Body of pancreas (tissue), 4 donors: ENCODE data around the gene TMEM164. TPM values are rescaled to one million over a fixed set of nuclear protein-coding genes. Genes with fewer than 3 reads are reported as not detected.
A peak's percentile ranks its signal among the peaks of the same experiment; 100 is the strongest.

Source experiments
- ATAC-seq: fragments of 150-250 bp; one replicate; pipeline ENCODE4 v1.9.1; 2016
- DNase-seq, 4 donors: peaks; one replicate each; pipeline ENCODE4 v3.0.0-alpha.2; 2019
- H3K27ac ChIP-seq, 4 donors: fragments of 200-600 bp; sonication (generic); 1 replicate in 3 of 4; 2 replicates in 1 of 4; pipeline versions ENCODE4 v1.5.1 to v1.6.1; 2016 to 2019; ENCODE audit warnings: mild to moderate bottlenecking in 1 of 4, mixed read lengths in 1 of 4, moderate library complexity in 1 of 4
- H3K27me3 ChIP-seq, 2 donors: fragments of 200-600 bp; sonication (generic); one replicate each; pipeline ENCODE4 v1.6.0; 2016; ENCODE audit warnings: mild to moderate bottlenecking in 1 of 2
- H3K36me3 ChIP-seq, 2 donors: fragments of 200-600 bp; sonication (generic); replicated peaks in 1 of 2; 2 replicates each; pipeline ENCODE4 v1.5.1; 2016; ENCODE audit warnings: low read depth in 2 of 2; ENCODE audit not compliant: insufficient read depth in 1 of 2
- H3K4me1 ChIP-seq: fragments of 200-600 bp; sonication (generic); one replicate; pipeline ENCODE4 v1.6.0; 2016
- H3K4me3 ChIP-seq, 2 donors: fragments of 200-600 bp; sonication (generic); 1 replicate in 1 of 2; 2 replicates in 1 of 2; pipeline ENCODE4 v1.5.1; 2016 to 2019
- H3K9me3 ChIP-seq, 3 donors: fragments of 200-600 bp; sonication (generic); 1 replicate in 2 of 3; 2 replicates in 1 of 3; pipeline ENCODE4 v1.5.1; 2016
- POLR2A ChIP-seq, 3 donors: fragments of 450-650 bp; IDR thresholded peaks; one replicate each; pipeline ENCODE4 v1.6.1; 2016; ENCODE audit warnings: antibody characterized with exemption in 3 of 3, mild to moderate bottlenecking in 2 of 3
- WGBS, 2 donors: methylation state at CpG; one replicate each; pipeline ENCODE4 v1.1.5; 2017; 5-methylcytosine and 5-hydroxymethylcytosine counted together
- intact Hi-C: fragments of 100-400 bp; cut with DNase I; formaldehyde crosslinking; loops from one replicate; pipeline ENCODE4 v1.15.1; 2023
- total RNA-seq, 2 donors: library from RNA; depleted of rRNA; stranded (reverse); fragments of >200 nt; gene quantifications; one replicate each; pipeline ENCODE4 v1.1.0, GENCODE V29; 2016
- TF ChIP-seq, protein P1 (sequence below), 7 experiments: fragments of 450-650 bp in 4 of 7; fragments of 200-600 bp in 3 of 7; sonication (generic) in 3 of 7; IDR thresholded peaks; one replicate each; pipeline ENCODE4 v1.5.1; 2016 to 2019; ENCODE audit warnings: antibody characterized with exemption in 7 of 7

The TMEM164 gene
- total RNA-seq, 2 donors from 2014 or later: 16.1 to 334 TPM

DNA sequence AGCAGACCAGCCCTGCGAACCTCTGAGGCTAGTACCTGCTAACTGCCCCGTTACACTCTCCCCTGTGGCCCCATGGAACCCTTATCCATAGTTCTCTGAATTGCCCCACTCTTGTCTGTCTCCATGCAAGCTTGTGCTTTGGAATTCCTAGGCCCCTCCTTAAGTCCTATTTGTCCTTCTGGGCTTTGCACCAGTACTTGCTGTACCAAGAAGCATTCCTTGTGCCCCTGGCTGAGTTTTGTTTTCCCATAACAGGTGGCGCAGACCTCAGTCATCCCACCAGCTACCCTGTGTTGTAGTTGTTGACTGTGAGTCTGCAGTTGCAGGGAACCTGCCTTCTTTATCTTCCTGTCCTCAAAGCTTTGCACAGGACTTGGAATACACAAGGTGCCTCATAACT is 167.1 kb downstream of the TMEM164 start:
- TF ChIP-seq, protein P1, sequence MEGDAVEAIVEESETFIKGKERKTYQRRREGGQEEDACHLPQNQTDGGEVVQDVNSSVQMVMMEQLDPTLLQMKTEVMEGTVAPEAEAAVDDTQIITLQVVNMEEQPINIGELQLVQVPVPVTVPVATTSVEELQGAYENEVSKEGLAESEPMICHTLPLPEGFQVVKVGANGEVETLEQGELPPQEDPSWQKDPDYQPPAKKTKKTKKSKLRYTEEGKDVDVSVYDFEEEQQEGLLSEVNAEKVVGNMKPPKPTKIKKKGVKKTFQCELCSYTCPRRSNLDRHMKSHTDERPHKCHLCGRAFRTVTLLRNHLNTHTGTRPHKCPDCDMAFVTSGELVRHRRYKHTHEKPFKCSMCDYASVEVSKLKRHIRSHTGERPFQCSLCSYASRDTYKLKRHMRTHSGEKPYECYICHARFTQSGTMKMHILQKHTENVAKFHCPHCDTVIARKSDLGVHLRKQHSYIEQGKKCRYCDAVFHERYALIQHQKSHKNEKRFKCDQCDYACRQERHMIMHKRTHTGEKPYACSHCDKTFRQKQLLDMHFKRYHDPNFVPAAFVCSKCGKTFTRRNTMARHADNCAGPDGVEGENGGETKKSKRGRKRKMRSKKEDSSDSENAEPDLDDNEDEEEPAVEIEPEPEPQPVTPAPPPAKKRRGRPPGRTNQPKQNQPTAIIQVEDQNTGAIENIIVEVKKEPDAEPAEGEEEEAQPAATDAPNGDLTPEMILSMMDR (IDR thresholded peaks at IDR 0.05): no peak
- TF ChIP-seq POLR2A (IDR thresholded peaks at IDR 0.05): no peak
- WGBS, 2 donors: 94 to 100% methylated on average over 2 to 3 of the region's 3 CpGs
- Histone ChIP-seq H3K27me3 (no peaks in the 10 kb centered on the region), H3K4me1 (peaks cover 4% of the 10 kb centered on the region), H3K9me3 (no peaks in the 10 kb centered on the region), H3K36me3 (no peaks in the 10 kb centered on the region), H3K27ac (no peak overlapping the region), H3K4me3 (no peak overlapping the region)
- no peak for DNase-seq
- intact Hi-C loops: no loop called here
- no peak for ATAC-seq

DNA sequence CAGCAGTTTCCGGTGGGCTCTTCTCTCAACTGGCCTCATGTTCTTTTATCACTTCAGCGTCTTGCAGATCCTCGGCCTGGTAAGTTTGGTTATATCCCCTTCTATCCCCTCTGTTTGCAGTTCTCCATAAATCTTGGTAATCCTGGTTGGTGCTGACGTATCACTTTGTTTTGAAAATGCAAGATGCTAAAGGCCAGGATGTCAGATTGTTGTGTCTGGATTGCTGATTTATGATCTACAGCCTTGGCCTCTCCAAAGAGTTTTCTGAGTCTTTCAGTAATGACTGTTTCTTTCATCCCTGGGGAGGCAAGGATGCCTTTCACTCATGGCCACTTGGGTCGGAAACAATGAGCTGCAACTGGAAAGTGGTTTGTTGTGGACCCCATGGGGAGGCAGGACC is 168.5 kb downstream of the TMEM164 start:
- 86 to 94% methylated on average over 4 to 5 of the region's 5 CpGs for WGBS, 2 donors
- DNase-seq (no peak), ATAC-seq (no peak)
- TF ChIP-seq POLR2A (IDR thresholded peaks at IDR 0.05): no peak
- TF ChIP-seq, protein P1 (IDR thresholded peaks at IDR 0.05): no peak
- no peaks in the 10 kb centered on the region for H3K27me3 ChIP-seq
- intact Hi-C loops: no loop called here
- peaks cover 4% of the 10 kb centered on the region for H3K4me1 ChIP-seq
- no peaks in the 10 kb centered on the region for H3K36me3 ChIP-seq
- H3K27ac ChIP-seq: no peak overlapping the region
- H3K4me3 ChIP-seq: no peak overlapping the region
- H3K9me3 ChIP-seq: no peaks in the 10 kb centered on the region

DNA sequence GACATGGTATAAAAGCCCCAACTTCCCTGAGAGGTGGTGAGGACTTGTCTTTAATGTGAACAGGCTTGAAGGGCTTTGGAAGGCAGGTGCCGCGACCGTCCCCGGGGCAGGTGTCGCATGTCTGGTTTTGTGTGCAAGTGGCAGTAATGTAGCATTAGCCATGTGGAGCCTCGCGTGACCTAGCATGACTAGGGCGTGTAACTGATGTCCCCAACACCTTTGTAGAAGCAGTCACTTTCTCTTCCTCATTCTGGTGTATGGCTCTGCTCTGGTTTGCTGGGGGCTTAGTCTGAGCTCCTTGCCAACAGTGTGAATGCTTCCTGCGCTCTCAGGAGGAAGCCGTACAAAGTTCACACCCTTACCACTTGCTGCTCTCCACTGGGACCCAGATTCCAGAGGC is 169.3 kb downstream of the TMEM164 start:
- ATAC-seq: no peak
- TF ChIP-seq POLR2A (IDR thresholded peaks at IDR 0.05): no peak
- TF ChIP-seq, protein P1 (IDR thresholded peaks at IDR 0.05): no peak
- no peaks in the 10 kb centered on the region for H3K9me3 ChIP-seq
- DNase-seq: no peak
- H3K4me3 ChIP-seq: no peak overlapping the region
- 93 to 98% methylated on average over 6 to 10 of the region's 10 CpGs for WGBS, 2 donors
- intact Hi-C loops: no loop called here
- H3K4me1 ChIP-seq: peaks cover 4% of the 10 kb centered on the region
- H3K36me3 ChIP-seq: no peaks in the 10 kb centered on the region
- H3K27me3 ChIP-seq: no peaks in the 10 kb centered on the region
- no peak overlapping the region for H3K27ac ChIP-seq

DNA sequence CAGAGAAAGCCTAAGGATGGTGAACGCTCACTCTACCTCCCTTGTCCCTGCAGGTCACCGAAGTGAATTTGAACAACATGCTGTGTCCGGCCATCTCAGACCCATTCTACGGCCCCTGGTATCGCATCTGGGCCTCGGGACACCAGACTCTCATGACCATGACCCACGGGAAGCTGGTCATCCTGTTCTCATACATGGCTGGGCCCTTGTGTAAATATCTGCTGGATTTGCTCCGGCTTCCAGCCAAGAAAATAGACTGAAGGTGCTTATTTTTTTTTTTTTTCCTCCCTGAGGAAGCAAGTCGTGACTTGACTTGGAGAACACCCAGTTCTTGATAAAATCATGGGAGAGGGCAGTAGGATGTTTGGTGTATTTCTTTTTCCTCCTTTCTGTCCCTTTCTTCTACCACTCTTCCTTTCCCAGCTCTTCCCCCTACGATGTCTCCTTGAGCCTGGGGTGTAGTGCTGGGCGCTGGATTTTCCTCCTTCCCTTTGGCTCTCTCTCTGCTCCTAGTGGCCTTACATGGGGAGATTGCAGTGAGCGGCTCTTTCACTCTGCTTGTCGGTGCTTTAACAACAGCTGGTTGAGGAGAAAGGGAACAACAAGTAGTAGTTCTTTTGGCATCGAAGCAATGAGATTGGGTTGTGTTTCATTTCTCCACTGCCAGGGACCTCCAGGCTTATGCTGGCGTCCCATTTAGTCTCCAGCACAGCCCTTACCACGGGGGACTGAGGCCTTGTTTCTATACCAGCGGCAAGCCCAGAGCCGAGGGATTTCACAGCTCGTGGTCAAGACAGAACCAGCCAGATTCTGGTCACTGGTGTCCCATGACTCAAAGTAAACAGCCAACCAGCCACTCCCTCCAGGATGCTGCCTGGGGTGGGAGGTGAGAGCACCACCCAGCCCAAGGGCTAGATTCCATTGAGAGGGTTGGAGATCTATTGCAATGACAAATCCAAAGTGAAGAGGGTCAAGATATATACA is 170.6 kb downstream of the TMEM164 start:
- intact Hi-C loops: no loop called here
- ATAC-seq: no peak
- peak in 3 of 4 donors; percentile 14 to 31 (median 31) for DNase-seq
- Histone ChIP-seq H3K4me1 (peaks cover 14% of the 10 kb centered on the region), H3K36me3 (no peaks in the 10 kb centered on the region), H3K27ac (no peak overlapping the region), H3K27me3 (no peaks in the 10 kb centered on the region), H3K4me3 (no peak overlapping the region), H3K9me3 (no peaks in the 10 kb centered on the region)
- TF ChIP-seq, protein P1 (IDR thresholded peaks at IDR 0.05): no peak
- no peak for TF ChIP-seq POLR2A (IDR thresholded peaks at IDR 0.05)
- 71 to 72% methylated on average over 9 to 19 of the region's 19 CpGs for WGBS, 2 donors
